HG03280 (cell line): Measurements from ENCODE around the gene RPL37A.

Experiments
- ATAC-seq: cut with Tn5 transposase; IDR thresholded peaks from one replicate; pipeline ENCODE4 v1.9.1; 2021; ENCODE audit warnings: mild to moderate bottlenecking, moderate library complexity; ENCODE audit not compliant: unreplicated experiment

RPL37A gene

GRCh38 chr2:216546241-216546640 lies 47.6 kb downstream of the RPL37A start:
- no peak for ATAC-seq

- no peak for ATAC-seq
Measured at GRCh38 chr2:216546641-216547403, 48.2 kb downstream of the RPL37A start.

GRCh38 chr2:216548901-216549331 lies 50.3 kb downstream of the RPL37A start:
- ATAC-seq, result no peak

GRCh38 chr2:216549926-216550690 lies 51.5 kb downstream of the RPL37A start:
- ATAC-seq, result no peak

- no peak for ATAC-seq
Measured at GRCh38 chr2:216551234-216552068, 52.8 kb downstream of the RPL37A start.

- ATAC-seq, result no peak
Measured at GRCh38 chr2:216553093-216553478, 54.4 kb downstream of the RPL37A start.
